HG03460 (cell line): ENCODE results near the gene FCAMR.

Source experiments
- ATAC-seq: cut with Tn5 transposase; IDR thresholded peaks from one replicate; pipeline ENCODE4 v1.9.1; 2021; ENCODE audit not compliant: unreplicated experiment

Gene FCAMR

DNA sequence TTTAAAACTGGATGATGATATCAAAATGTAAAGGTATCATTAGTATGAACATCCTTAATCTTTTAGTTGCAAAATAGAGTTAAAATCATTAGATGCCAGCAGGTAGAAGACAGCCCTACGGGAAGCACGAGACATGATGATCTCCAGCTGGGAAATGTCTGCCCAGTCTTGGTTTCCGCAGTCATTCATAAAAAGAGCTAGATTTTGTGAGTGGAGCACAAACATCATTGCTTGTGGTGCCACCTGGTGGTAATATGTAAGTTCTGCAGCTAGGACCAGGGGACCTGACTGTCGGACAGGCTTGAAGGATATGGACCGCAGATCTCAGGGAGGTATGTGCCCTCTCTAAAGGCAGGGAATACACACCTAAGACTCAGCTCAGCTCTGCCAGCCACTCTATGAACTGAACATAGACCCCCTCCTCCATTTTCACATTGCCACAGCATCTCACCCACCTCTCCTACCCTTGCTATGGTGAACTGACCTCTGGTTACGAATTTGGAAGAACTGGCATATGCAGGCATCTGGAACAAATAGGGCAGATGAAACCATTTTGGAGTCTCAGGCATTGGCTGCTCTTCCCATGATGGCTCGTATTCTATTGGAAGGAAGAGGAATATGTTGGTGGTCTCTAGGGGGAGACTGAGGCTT is 57.7 kb downstream of the FCAMR start:
- ATAC-seq = no peak

DNA sequence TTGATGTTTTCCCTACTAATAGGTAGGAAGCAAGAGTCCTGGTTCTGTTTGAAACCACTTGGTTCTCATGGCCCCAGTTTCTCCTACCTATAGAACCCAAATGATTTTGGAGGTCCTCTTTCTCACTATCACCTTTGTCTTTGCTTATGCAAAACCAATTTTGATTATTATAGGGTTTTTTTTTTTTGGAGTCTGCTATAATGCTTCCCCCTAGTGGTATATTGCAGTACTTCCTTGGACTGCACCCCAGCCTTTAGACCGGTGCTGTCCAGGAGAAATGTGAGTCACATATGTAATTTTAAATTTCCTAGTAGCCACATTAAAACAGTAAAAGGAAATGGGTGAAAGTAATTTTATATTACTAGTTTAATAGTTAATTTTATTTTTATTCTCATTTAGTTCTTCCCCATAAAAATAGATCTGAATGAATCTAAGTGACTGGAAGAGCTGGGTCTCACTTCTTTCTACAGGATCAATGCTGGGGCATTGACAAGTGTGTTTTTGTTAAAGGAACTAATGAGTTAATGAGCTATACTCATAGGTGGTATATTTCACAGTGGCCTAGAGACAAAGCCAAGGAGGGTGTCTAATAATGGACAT is 59.1 kb downstream of the FCAMR start:
- no peak for ATAC-seq

DNA sequence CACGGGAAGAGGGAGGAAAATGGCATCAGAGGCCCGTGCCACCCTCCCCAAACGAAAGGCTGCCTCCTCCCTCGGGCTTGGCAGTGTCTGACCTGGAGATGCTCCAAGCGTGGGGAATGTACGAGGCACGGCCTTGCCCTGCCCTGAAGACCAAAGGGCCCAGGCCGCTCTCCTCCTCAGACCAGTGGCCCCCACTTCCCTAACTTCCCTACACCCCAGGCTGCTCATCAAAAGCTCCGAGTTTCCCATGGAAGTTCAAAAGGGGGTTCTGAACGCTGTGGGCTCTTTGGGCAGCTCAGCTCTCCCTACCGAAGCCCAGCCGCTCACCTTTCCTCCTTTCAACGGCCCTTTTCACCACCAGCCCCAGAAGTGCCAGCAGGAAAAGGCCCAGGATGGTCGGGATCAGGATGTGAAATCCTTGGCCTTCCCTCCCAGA is 60.4 kb downstream of the FCAMR start:
- ATAC-seq = no peak

DNA sequence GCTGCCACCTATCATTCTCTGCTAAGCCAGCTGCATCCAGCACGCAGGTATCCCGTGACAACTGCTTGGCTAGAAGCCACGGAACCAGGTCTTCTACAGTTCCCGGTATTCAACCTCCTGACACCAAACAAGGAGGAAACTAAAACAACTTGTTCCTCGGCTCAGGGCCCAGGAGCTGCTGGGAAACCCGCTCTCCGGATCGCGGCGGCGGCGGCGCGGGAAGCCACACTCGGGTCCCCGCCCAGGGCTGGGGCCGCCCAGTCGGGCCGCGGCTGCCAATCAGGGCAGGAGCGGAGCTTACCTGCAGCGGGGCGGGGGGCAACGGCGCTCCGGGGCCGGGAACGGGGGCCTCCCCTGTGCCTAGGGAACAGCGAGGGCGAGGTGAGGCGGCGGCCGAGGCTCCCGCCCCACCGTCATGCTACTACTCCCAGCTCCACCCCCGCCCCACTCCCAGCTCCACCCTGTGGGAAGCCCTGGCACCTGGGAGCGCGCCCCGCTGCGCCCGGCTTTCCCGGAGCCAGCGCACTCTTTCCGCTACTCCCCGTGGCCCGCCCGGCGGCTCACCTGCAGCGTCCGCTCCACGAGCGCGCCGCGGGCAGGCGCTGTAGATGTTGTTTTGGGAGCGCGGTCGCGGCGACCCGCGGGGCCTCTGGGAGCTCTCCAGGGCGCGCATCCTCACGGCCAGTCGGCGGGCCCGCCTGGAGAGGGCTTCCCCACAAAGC is 60.9 kb downstream of the FCAMR start:
- ATAC-seq = no peak

GRCh38 chr1:206908038-206908437 is 62.2 kb downstream of the FCAMR start:
- ATAC-seq = no peak
